Kidney epithelial cell (primary cell): ENCODE data around the gene PRKG1. TPM values are rescaled to one million over a fixed set of nuclear protein-coding genes. Genes with fewer than 3 reads are reported as not detected.

Source experiments
- DNase-seq: peaks from one replicate; pipeline ENCODE4 v3.0.0-alpha.2; 2010; ENCODE audit warnings: low read depth
- H3K27me3 ChIP-seq: 2 replicates; pipeline ENCODE4 v1.6.0; 2011; ENCODE audit warnings: low read length; ENCODE audit not compliant: control insufficient read depth, insufficient read depth
- H3K36me3 ChIP-seq: 2 replicates; pipeline ENCODE4 v1.5.1; 2011; ENCODE audit warnings: low read length; ENCODE audit not compliant: control insufficient read depth, insufficient read depth
- H3K4me3 ChIP-seq: 2 replicates; pipeline ENCODE4 v1.5.1; 2011; ENCODE audit warnings: low read depth, mild to moderate bottlenecking, control low read depth, low read length
- CTCF ChIP-seq: IDR thresholded peaks from 2 replicates; pipeline ENCODE4 v1.5.1; 2011; ENCODE audit warnings: mild to moderate bottlenecking, moderate library complexity, low read length, control low read depth, inconsistent platforms; ENCODE audit not compliant: insufficient read depth, poor library complexity, severe bottlenecking
- total RNA-seq: library from RNA; depleted of rRNA; stranded (reverse); fragments of >200 nt; gene quantifications from 2 replicates; pipeline ENCODE4 v1.2.3, GENCODE V29; 2015

The PRKG1 gene
- total RNA-seq, 1 donor from 2014 or later: 1.3 TPM

- DNase-seq: no peak
- Histone ChIP-seq H3K36me3 (no peaks in the 10 kb centered on the region), H3K4me3 (no peak overlapping the region), H3K27me3 (no peaks in the 10 kb centered on the region)
- no peak for TF ChIP-seq CTCF
These were observed 533.9 kb downstream of the PRKG1 start for GRCh38 chr10:51608211-51608610.

DNA sequence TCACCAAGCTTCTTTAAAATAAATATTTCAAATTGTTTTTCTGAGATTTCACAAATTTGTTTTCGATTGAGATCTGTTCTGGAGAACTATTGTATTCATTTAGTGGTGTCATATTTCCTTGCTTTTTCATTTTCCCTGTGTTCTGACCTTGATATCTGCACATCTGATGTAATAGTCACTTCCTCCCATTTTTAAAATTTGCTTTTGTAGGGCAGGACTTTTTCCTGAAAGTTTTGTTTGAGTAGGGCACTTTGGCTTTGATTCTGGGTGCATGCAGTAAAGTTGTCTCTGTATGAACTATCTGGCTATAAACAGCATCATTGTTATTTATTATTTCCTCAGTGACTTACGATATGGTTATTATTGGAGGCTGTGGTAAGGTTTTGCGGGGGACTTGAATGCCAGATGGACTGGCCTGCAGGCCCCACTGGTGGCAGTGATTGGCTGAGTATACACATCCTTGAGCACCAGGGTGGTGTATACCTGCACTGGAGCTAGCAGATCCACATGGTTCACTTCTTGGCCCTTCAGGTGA lies 541.5 kb downstream of the PRKG1 start:
- TF ChIP-seq CTCF: no peak
- no peak for DNase-seq

DNA sequence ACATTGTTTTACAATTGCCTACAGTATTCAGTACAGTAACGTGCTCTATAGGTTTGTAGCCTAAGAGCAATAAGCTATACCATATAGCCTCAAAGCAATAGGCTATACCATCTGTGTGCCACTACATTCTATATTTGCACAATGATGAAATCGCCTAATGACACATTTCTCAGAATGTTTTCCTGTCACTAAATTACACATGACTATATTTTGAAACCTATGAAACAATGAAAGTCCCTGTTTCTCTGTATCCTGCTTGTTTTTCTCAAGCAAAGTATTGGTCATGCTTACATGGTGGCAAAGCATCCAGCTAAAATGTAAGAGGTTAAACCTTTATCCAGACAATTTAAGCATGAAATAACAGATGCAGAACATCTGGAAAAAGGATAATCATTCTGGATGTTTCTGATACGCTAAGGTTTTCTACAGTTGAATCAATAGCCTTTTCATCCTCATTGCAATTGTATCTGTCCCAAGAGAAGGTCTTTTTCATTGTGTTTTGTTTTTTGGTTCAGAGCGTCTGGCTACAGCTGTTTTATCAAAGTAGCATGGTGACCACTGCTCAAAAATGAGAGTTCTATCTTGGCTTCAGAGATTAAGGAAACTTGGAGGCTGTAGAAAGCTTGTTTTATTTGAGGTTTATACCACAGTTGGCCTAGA lies 543.4 kb downstream of the PRKG1 start:
- no peak for DNase-seq
- Histone ChIP-seq H3K4me3 (no peak overlapping the region), H3K36me3 (no peaks in the 10 kb centered on the region), H3K27me3 (no peaks in the 10 kb centered on the region)
- TF ChIP-seq CTCF: no peak

More for the DNA sequence above, 541.5 kb downstream of the PRKG1 start:
- H3K4me3 ChIP-seq: no peak overlapping the region
- no peaks in the 10 kb centered on the region for H3K27me3 ChIP-seq
- H3K36me3 ChIP-seq: no peaks in the 10 kb centered on the region

GRCh38 chr10:51619365-51619764 lies 545.1 kb downstream of the PRKG1 start:
- no peak for TF ChIP-seq CTCF
- DNase-seq: no peak

DNA sequence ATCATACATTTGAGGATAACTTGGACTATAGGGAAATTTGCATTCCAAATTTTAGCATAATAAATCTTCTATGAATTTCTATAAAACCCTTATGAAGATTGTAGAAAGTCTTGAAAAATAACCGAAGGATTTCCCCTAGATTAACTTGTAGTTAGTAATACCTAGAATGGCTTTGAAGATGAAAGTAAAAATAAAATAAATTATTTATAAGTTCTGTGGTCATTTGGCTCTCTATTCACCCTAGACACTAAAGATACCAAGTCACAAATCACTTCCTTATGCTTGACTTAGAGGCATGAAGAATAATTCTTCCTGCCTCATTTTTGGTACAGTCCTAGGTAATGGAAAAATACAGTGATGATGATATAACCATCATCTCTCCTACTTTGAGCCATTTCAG lies 545.8 kb downstream of the PRKG1 start:
- Histone ChIP-seq H3K27me3 (no peaks in the 10 kb centered on the region), H3K4me3 (no peak overlapping the region), H3K36me3 (no peaks in the 10 kb centered on the region)
- TF ChIP-seq CTCF: no peak
- no peak for DNase-seq

More at GRCh38 chr10:51619365-51619764, 545.1 kb downstream of the PRKG1 start:
- Histone ChIP-seq H3K27me3 (no peaks in the 10 kb centered on the region), H3K4me3 (no peak overlapping the region), H3K36me3 (no peaks in the 10 kb centered on the region)

- Histone ChIP-seq H3K27me3 (no peaks in the 10 kb centered on the region), H3K36me3 (no peaks in the 10 kb centered on the region), H3K4me3 (no peak overlapping the region)
- no peak for TF ChIP-seq CTCF
- DNase-seq: no peak
These were observed 549.7 kb downstream of the PRKG1 start for GRCh38 chr10:51624013-51624412.
